Measurements from ENCODE around the gene PPEF1.
A peak's percentile ranks its signal among the peaks of the same experiment; 100 is the strongest.

The PPEF1 gene

GRCh38 chrX:18707426-18708049 is at the start of gene PPEF1:
Gene PPEF1, plus strand, starts transcription at chrX:18707645. Its CDS starts 136 bp downstream, at chrX:18707781.
- DNase-seq, result no peak

- no peak for DNase-seq
Observed at GRCh38 chrX:18661273-18661672, 46.2 kb upstream of the PPEF1 start.

- no peak for DNase-seq
Observed at GRCh38 chrX:18664947-18665346, 42.5 kb upstream of the PPEF1 start.

GRCh38 chrX:18666614-18667013 is 40.8 kb upstream of the PPEF1 start:
- no peak for DNase-seq

- peak; percentile 4 for DNase-seq
Observed at GRCh38 chrX:18668071-18668835, 39.2 kb upstream of the PPEF1 start.

- DNase-seq, result no peak
Observed at GRCh38 chrX:18672008-18672407, 35.4 kb upstream of the PPEF1 start, which contains the start of gene RS1. Gene RS1, minus strand, starts transcription at chrX:18672108. Its CDS starts 40 bp downstream, at chrX:18672068.

GRCh38 chrX:18674417-18674787 is 33.0 kb upstream of the PPEF1 start:
- DNase-seq, result no peak

- peak; percentile 17 for DNase-seq
Observed at GRCh38 chrX:18674788-18675735, 32.4 kb upstream of the PPEF1 start.

GRCh38 chrX:18676050-18676449 is 31.4 kb upstream of the PPEF1 start:
- DNase-seq, result no peak

GRCh38 chrX:18676470-18676869 is 31.0 kb upstream of the PPEF1 start:
- DNase-seq, result no peak

GRCh38 chrX:18677161-18677869 is 30.1 kb upstream of the PPEF1 start:
- DNase-seq, result no peak

- no peak for DNase-seq
Observed at GRCh38 chrX:18681996-18682395, 25.4 kb upstream of the PPEF1 start.

- no peak for DNase-seq
Observed at GRCh38 chrX:18682979-18683387, 24.5 kb upstream of the PPEF1 start.

- DNase-seq, result no peak
Observed at GRCh38 chrX:18687856-18688495, 19.5 kb upstream of the PPEF1 start.

GRCh38 chrX:18691431-18691830 is 16.0 kb upstream of the PPEF1 start:
- no peak for DNase-seq

- no peak for DNase-seq
Observed at GRCh38 chrX:18692541-18692940, 14.9 kb upstream of the PPEF1 start.

- no peak for DNase-seq
Observed at GRCh38 chrX:18696653-18697052, 10.8 kb upstream of the PPEF1 start.

GRCh38 chrX:18698737-18699650 is 8.5 kb upstream of the PPEF1 start:
- DNase-seq, result peak; percentile 4

GRCh38 chrX:18701621-18702361 is 5.7 kb upstream of the PPEF1 start:
- DNase-seq, result no peak
